GM18505 (cell line): ENCODE data around the gene P3R3URF.
"Not testable (repeated sequence)": the region's sequence is repeated elsewhere in the genome, so short reads cannot be mapped to it uniquely, and the experiment has no call there.

Experiments
- ATAC-seq: cut with Tn5 transposase; IDR thresholded peaks from one replicate; pipeline ENCODE4 v1.9.1; 2021; ENCODE audit not compliant: unreplicated experiment
- POLR2A ChIP-seq: IDR thresholded peaks from 4 replicates; pipeline ENCODE4 v1.6.1; 2011; ENCODE audit warnings: borderline replicate concordance; ENCODE audit not compliant: insufficient read depth, insufficient read length; ENCODE audit errors: extremely low read depth

The P3R3URF gene

GRCh38 chr1:46176211-46176865 is at the start of gene P3R3URF:
TSS of gene P3R3URF (minus strand) at chr1:46176488. CDS start at chr1:46176471, 17 bp downstream.
- no peak for TF ChIP-seq POLR2A
- no peak for ATAC-seq

- TF ChIP-seq POLR2A: no peak
- ATAC-seq: no peak
Observed at GRCh38 chr1:46224966-46225365, 48.7 kb upstream of the P3R3URF start.

- TF ChIP-seq POLR2A: no peak
- ATAC-seq: no peak
Observed at GRCh38 chr1:46223472-46223943, 47.2 kb upstream of the P3R3URF start.

- ATAC-seq: not testable (repeated sequence)
Observed at GRCh38 chr1:46223055-46223454, 46.8 kb upstream of the P3R3URF start.

- no peak for ATAC-seq
- no peak for TF ChIP-seq POLR2A
Observed at GRCh38 chr1:46221749-46222148, 45.5 kb upstream of the P3R3URF start.

GRCh38 chr1:46220808-46221207 is 44.5 kb upstream of the P3R3URF start:
- no peak for TF ChIP-seq POLR2A

GRCh38 chr1:46219551-46220520 is 43.5 kb upstream of the P3R3URF start:
- no peak for ATAC-seq
- no peak for TF ChIP-seq POLR2A

More at GRCh38 chr1:46220808-46221207, 44.5 kb upstream of the P3R3URF start:
- ATAC-seq: no peak

GRCh38 chr1:46218443-46218842 is 42.2 kb upstream of the P3R3URF start:
- ATAC-seq: no peak
- no peak for TF ChIP-seq POLR2A

GRCh38 chr1:46215504-46215903 is 39.2 kb upstream of the P3R3URF start:
- no peak for ATAC-seq
- no peak for TF ChIP-seq POLR2A

- no peak for ATAC-seq
- TF ChIP-seq POLR2A: no peak
Observed at GRCh38 chr1:46211051-46211450, 34.8 kb upstream of the P3R3URF start.

GRCh38 chr1:46210561-46210960 is 34.3 kb upstream of the P3R3URF start:
- ATAC-seq: no peak
- TF ChIP-seq POLR2A: no peak

- ATAC-seq: no peak
- TF ChIP-seq POLR2A: no peak
Observed at GRCh38 chr1:46206399-46206798, 30.1 kb upstream of the P3R3URF start.

GRCh38 chr1:46205791-46206190 is 29.5 kb upstream of the P3R3URF start:
- TF ChIP-seq POLR2A: no peak
- ATAC-seq: no peak

- ATAC-seq: no peak
Observed at GRCh38 chr1:46205141-46205540, 28.9 kb upstream of the P3R3URF start.

More at GRCh38 chr1:46205141-46205540, 28.9 kb upstream of the P3R3URF start:
- no peak for TF ChIP-seq POLR2A
